RWPE2 (cell line): ENCODE data around the gene TMEM52B.

ENCODE experiments used
- ATAC-seq: fragments of 200-7000 bp; cut with Tn5 transposase; 3 replicates; pipeline ENCODE4 v1.9.1; 2021; ENCODE audit warnings: low read depth
- DNase-seq: peaks from one replicate; pipeline ENCODE4 v3.0.0-alpha.2; 2020; ENCODE audit warnings: low spot score
- H3K27ac ChIP-seq: fragments of 450-650 bp; 2 replicates; pipeline ENCODE4 v1.5.1; 2017; ENCODE audit warnings: mild to moderate bottlenecking; ENCODE audit not compliant: poor library complexity, severe bottlenecking
- H3K27me3 ChIP-seq: fragments of 250-450 bp; sonication (Bioruptor Pico); 2 replicates; pipeline ENCODE4 v1.5.1; 2021; ENCODE audit warnings: mild to moderate bottlenecking, moderate library complexity; ENCODE audit not compliant: insufficient read depth, poor library complexity, severe bottlenecking
- H3K36me3 ChIP-seq: fragments of 250-450 bp; sonication (Bioruptor Pico); 2 replicates; pipeline ENCODE4 v1.5.1; 2020; ENCODE audit warnings: low read depth, mild to moderate bottlenecking, moderate library complexity
- H3K4me1 ChIP-seq: fragments of 250-450 bp; sonication (Bioruptor Pico); 2 replicates; pipeline ENCODE4 v1.5.1; 2021; ENCODE audit warnings: mild to moderate bottlenecking, moderate library complexity; ENCODE audit not compliant: insufficient read depth, poor library complexity, severe bottlenecking
- H3K4me3 ChIP-seq: fragments of 250-450 bp; sonication (Bioruptor Pico); 2 replicates; pipeline ENCODE4 v1.5.1; 2021; ENCODE audit warnings: mild to moderate bottlenecking, moderate library complexity; ENCODE audit not compliant: severe bottlenecking
- H3K9me3 ChIP-seq: fragments of 250-450 bp; sonication (Bioruptor Pico); 2 replicates; pipeline ENCODE4 v1.5.1; 2021; ENCODE audit warnings: mild to moderate bottlenecking, moderate library complexity; ENCODE audit not compliant: severe bottlenecking
- TF ChIP-seq, protein P1 (sequence below): fragments of 450-650 bp; IDR thresholded peaks from one replicate; pipeline ENCODE4 v1.5.1; 2017; ENCODE audit warnings: mild to moderate bottlenecking, moderate library complexity; ENCODE audit not compliant: poor library complexity, severe bottlenecking

The TMEM52B gene

GRCh38 chr12:10226086-10226485, 47.3 kb downstream of the TMEM52B start:
- Histone ChIP-seq H3K4me1 (no peaks in the 10 kb centered on the region), H3K27me3 (no peaks in the 10 kb centered on the region), H3K27ac (no peak overlapping the region), H3K9me3 (no peaks in the 10 kb centered on the region), H3K4me3 (no peak overlapping the region), H3K36me3 (no peaks in the 10 kb centered on the region)
- TF ChIP-seq, protein P1, sequence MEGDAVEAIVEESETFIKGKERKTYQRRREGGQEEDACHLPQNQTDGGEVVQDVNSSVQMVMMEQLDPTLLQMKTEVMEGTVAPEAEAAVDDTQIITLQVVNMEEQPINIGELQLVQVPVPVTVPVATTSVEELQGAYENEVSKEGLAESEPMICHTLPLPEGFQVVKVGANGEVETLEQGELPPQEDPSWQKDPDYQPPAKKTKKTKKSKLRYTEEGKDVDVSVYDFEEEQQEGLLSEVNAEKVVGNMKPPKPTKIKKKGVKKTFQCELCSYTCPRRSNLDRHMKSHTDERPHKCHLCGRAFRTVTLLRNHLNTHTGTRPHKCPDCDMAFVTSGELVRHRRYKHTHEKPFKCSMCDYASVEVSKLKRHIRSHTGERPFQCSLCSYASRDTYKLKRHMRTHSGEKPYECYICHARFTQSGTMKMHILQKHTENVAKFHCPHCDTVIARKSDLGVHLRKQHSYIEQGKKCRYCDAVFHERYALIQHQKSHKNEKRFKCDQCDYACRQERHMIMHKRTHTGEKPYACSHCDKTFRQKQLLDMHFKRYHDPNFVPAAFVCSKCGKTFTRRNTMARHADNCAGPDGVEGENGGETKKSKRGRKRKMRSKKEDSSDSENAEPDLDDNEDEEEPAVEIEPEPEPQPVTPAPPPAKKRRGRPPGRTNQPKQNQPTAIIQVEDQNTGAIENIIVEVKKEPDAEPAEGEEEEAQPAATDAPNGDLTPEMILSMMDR, result no peak
- ATAC-seq (no peak), DNase-seq (no peak)

- no peaks in the 10 kb centered on the region for H3K36me3 ChIP-seq
- no peak overlapping the region for H3K4me3 ChIP-seq
- no peaks in the 10 kb centered on the region for H3K9me3 ChIP-seq
- ATAC-seq (no peak), DNase-seq (no peak)
- H3K27me3 ChIP-seq, result no peaks in the 10 kb centered on the region
- TF ChIP-seq, protein P1, result no peak
- H3K4me1 ChIP-seq, result no peaks in the 10 kb centered on the region
- H3K27ac ChIP-seq, result no peak overlapping the region
Measured at GRCh38 chr12:10226731-10227130, 47.9 kb downstream of the TMEM52B start.

GRCh38 chr12:10227648-10228047, 48.8 kb downstream of the TMEM52B start:
- no peak overlapping the region for H3K27ac ChIP-seq
- TF ChIP-seq, protein P1, result no peak
- no peak for ATAC-seq

DNA sequence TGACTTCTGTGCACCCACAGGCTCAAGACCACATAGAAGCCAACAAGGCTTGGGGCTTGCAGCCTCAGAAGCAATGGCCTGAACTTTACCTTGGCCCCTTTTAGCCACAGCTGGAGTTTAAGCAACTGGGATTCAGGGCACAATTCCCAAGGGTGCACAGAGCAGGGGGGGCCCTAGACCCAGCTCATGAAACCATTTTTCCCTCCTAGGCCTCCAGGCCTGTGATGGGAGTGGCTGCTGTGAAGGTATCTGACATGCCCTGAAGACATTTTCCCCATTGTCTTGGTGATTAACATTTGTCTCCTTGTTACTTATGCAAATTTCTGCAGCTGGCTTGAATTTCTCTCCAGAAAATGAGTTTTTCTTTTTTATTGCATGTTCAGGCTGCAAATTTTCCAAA, 55.7 kb downstream of the TMEM52B start:
- no peak for ATAC-seq
- H3K27ac ChIP-seq, result no peak overlapping the region

More at GRCh38 chr12:10227648-10228047, 48.8 kb downstream of the TMEM52B start:
- Histone ChIP-seq H3K4me3 (no peak overlapping the region), H3K4me1 (no peaks in the 10 kb centered on the region), H3K9me3 (no peaks in the 10 kb centered on the region), H3K27me3 (no peaks in the 10 kb centered on the region), H3K36me3 (no peaks in the 10 kb centered on the region)
- DNase-seq, result no peak

More for the DNA sequence above, 55.7 kb downstream of the TMEM52B start:
- no peaks in the 10 kb centered on the region for H3K36me3 ChIP-seq
- TF ChIP-seq, protein P1, result no peak
- no peak overlapping the region for H3K4me3 ChIP-seq
- H3K9me3 ChIP-seq, result no peaks in the 10 kb centered on the region
- DNase-seq, result no peak
- no peaks in the 10 kb centered on the region for H3K4me1 ChIP-seq
- no peaks in the 10 kb centered on the region for H3K27me3 ChIP-seq
